GM12878 (cell line): ENCODE results near the gene MBNL1.

Experiments
- BRCA1 ChIP-seq: IDR thresholded peaks from 2 replicates; pipeline ENCODE4 v1.6.1; 2011; ENCODE audit warnings: low read depth, low read length, improper control_type of control experiment
- CBX5 ChIP-seq: sonication (generic); IDR thresholded peaks from 2 replicates; pipeline ENCODE4 v1.6.1; 2016; ENCODE audit warnings: low read depth, moderate library complexity, mild to moderate bottlenecking, inconsistent platforms
- EP300 ChIP-seq, 2 experiments: fragments of 150-350 bp in 1 of 2; IDR thresholded peaks; 2 replicates each; pipeline ENCODE4 v1.6.1; 2011 to 2012; ENCODE audit warnings: low read depth in 2 of 2, low read length in 2 of 2, borderline replicate concordance in 1 of 2, improper control_type of control experiment in 1 of 2, inconsistent platforms in 1 of 2; ENCODE audit not compliant: control insufficient read depth in 1 of 2
- HDAC6 ChIP-seq: fragments of 200-600 bp; sonication (generic); IDR thresholded peaks from one replicate; pipeline ENCODE4 v1.8.0; 2017; ENCODE audit warnings: antibody characterized with exemption; ENCODE audit not compliant: unreplicated experiment
- NBN ChIP-seq: fragments of 450-650 bp; IDR thresholded peaks from 2 replicates; pipeline ENCODE4 v1.6.1; 2016
- RAD21 ChIP-seq: IDR thresholded peaks from 2 replicates; pipeline ENCODE4 v1.6.1; 2011; ENCODE audit warnings: mild to moderate bottlenecking, low read depth, low read length, moderate library complexity; ENCODE audit not compliant: insufficient read depth
- TCF7 ChIP-seq: IDR thresholded peaks from 2 replicates; pipeline ENCODE4 v1.6.1; 2014; ENCODE audit warnings: antibody characterized with exemption, borderline replicate concordance
- TF ChIP-seq, protein P1 (sequence below), 3 experiments: IDR thresholded peaks in 2 of 3; conservative IDR thresholded peaks in 1 of 3; 2 replicates each; pipeline ENCODE4 v1.5.1; 2011; ENCODE audit warnings: low read depth in 3 of 3, low read length in 3 of 3, mild to moderate bottlenecking in 3 of 3, control low read depth in 2 of 3, moderate library complexity in 2 of 3, inconsistent platforms in 1 of 3, mixed read lengths in 1 of 3; ENCODE audit not compliant: control insufficient read depth in 2 of 3, insufficient read depth in 1 of 3; ENCODE audit errors: extremely low read depth in 1 of 3
- TF ChIP-seq, protein P2 (sequence below): fragments of 450-650 bp; IDR thresholded peaks from 2 replicates; pipeline ENCODE4 v1.6.1; 2014; ENCODE audit warnings: mild to moderate bottlenecking
- TF ChIP-seq, protein P3 (sequence below): IDR thresholded peaks from 2 replicates; pipeline ENCODE4 v1.6.1; 2012; ENCODE audit warnings: improper control_type of control experiment, low read depth, low read length; ENCODE audit not compliant: insufficient replicate concordance
- TF ChIP-seq, protein P4 (sequence below): fragments of 450-650 bp; formaldehyde crosslinking; IDR thresholded peaks from 2 replicates; pipeline ENCODE4 v1.4.0; 2022; ENCODE audit warnings: mild to moderate bottlenecking, moderate library complexity
- TF ChIP-seq, protein P5 (sequence below): IDR thresholded peaks from 2 replicates; pipeline ENCODE4 v1.6.1; 2012; ENCODE audit warnings: low read length, inconsistent platforms

DNA sequence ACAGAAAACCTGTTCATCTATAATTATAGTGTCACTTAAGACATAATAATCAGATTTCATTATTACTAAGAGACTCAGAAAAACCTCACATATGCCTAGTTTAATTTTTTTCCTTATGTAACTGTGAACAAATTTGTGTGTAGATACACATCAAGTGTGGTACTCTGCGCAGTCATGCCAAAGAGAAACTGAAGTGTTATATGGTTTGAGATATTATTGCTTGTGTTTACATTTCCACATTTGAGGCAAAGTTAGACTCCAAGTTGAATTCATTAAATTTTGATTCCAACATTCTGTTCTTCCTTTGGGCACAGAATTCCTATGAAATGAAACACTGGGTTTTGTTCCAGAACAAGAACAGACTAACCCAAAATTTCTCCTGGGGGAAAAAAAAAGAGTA is 2.2 kb downstream of the MBNL1 start:
- TF ChIP-seq TCF7 (no peak), NBN (no peak), RAD21 (no peak), BRCA1 (no peak), HDAC6 (no peak), EP300 (IDR thresholded peaks at IDR 0.05; ENCODE audit: borderline replicate concordance in 1 of 2, control insufficient read depth in 1 of 2, low read depth in 2 of 2, low read length in 2 of 2) (0 out of 4 replicates have a peak, but pooled peaks of 1 of the 2 experiments have one; percentile 16), CBX5 (no peak)
- TF ChIP-seq, protein P1, sequence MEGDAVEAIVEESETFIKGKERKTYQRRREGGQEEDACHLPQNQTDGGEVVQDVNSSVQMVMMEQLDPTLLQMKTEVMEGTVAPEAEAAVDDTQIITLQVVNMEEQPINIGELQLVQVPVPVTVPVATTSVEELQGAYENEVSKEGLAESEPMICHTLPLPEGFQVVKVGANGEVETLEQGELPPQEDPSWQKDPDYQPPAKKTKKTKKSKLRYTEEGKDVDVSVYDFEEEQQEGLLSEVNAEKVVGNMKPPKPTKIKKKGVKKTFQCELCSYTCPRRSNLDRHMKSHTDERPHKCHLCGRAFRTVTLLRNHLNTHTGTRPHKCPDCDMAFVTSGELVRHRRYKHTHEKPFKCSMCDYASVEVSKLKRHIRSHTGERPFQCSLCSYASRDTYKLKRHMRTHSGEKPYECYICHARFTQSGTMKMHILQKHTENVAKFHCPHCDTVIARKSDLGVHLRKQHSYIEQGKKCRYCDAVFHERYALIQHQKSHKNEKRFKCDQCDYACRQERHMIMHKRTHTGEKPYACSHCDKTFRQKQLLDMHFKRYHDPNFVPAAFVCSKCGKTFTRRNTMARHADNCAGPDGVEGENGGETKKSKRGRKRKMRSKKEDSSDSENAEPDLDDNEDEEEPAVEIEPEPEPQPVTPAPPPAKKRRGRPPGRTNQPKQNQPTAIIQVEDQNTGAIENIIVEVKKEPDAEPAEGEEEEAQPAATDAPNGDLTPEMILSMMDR (IDR thresholded peaks at IDR 0.05 in 2 of 3, conservative IDR thresholded peaks at IDR 0.05 in 1 of 3; ENCODE audit: control insufficient read depth in 2 of 3, extremely low read depth in 1 of 3, insufficient read depth in 1 of 3, low read depth in 3 of 3, low read length in 3 of 3): no peak
- TF ChIP-seq, protein P2, sequence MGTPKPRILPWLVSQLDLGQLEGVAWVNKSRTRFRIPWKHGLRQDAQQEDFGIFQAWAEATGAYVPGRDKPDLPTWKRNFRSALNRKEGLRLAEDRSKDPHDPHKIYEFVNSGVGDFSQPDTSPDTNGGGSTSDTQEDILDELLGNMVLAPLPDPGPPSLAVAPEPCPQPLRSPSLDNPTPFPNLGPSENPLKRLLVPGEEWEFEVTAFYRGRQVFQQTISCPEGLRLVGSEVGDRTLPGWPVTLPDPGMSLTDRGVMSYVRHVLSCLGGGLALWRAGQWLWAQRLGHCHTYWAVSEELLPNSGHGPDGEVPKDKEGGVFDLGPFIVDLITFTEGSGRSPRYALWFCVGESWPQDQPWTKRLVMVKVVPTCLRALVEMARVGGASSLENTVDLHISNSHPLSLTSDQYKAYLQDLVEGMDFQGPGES: no peak
- TF ChIP-seq, protein P3, sequence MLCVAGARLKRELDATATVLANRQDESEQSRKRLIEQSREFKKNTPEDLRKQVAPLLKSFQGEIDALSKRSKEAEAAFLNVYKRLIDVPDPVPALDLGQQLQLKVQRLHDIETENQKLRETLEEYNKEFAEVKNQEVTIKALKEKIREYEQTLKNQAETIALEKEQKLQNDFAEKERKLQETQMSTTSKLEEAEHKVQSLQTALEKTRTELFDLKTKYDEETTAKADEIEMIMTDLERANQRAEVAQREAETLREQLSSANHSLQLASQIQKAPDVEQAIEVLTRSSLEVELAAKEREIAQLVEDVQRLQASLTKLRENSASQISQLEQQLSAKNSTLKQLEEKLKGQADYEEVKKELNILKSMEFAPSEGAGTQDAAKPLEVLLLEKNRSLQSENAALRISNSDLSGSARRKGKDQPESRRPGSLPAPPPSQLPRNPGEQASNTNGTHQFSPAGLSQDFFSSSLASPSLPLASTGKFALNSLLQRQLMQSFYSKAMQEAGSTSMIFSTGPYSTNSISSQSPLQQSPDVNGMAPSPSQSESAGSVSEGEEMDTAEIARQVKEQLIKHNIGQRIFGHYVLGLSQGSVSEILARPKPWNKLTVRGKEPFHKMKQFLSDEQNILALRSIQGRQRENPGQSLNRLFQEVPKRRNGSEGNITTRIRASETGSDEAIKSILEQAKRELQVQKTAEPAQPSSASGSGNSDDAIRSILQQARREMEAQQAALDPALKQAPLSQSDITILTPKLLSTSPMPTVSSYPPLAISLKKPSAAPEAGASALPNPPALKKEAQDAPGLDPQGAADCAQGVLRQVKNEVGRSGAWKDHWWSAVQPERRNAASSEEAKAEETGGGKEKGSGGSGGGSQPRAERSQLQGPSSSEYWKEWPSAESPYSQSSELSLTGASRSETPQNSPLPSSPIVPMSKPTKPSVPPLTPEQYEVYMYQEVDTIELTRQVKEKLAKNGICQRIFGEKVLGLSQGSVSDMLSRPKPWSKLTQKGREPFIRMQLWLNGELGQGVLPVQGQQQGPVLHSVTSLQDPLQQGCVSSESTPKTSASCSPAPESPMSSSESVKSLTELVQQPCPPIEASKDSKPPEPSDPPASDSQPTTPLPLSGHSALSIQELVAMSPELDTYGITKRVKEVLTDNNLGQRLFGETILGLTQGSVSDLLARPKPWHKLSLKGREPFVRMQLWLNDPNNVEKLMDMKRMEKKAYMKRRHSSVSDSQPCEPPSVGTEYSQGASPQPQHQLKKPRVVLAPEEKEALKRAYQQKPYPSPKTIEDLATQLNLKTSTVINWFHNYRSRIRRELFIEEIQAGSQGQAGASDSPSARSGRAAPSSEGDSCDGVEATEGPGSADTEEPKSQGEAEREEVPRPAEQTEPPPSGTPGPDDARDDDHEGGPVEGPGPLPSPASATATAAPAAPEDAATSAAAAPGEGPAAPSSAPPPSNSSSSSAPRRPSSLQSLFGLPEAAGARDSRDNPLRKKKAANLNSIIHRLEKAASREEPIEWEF: no peak
- TF ChIP-seq, protein P4, sequence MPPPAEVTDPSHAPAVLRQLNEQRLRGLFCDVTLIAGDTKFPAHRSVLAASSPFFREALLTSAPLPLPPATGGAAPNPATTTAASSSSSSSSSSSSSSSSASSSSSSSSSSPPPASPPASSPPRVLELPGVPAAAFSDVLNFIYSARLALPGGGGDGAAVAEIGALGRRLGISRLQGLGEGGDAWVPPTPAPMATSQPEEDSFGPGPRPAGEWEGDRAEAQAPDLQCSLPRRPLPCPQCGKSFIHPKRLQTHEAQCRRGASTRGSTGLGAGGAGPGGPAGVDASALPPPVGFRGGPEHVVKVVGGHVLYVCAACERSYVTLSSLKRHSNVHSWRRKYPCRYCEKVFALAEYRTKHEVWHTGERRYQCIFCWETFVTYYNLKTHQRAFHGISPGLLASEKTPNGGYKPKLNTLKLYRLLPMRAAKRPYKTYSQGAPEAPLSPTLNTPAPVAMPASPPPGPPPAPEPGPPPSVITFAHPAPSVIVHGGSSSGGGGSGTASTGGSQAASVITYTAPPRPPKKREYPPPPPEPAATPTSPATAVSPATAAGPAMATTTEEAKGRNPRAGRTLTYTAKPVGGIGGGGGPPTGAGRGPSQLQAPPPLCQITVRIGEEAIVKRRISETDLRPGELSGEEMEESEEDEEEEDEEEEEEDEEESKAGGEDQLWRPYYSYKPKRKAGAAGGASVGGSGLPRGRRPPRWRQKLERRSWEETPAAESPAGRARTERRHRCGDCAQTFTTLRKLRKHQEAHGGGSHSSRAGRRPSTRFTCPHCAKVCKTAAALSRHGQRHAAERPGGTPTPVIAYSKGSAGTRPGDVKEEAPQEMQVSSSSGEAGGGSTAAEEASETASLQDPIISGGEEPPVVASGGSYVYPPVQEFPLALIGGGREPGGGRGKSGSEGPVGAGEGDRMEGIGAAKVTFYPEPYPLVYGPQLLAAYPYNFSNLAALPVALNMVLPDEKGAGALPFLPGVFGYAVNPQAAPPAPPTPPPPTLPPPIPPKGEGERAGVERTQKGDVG (CRISPR knock-in tag): no peak
- TF ChIP-seq, protein P5, sequence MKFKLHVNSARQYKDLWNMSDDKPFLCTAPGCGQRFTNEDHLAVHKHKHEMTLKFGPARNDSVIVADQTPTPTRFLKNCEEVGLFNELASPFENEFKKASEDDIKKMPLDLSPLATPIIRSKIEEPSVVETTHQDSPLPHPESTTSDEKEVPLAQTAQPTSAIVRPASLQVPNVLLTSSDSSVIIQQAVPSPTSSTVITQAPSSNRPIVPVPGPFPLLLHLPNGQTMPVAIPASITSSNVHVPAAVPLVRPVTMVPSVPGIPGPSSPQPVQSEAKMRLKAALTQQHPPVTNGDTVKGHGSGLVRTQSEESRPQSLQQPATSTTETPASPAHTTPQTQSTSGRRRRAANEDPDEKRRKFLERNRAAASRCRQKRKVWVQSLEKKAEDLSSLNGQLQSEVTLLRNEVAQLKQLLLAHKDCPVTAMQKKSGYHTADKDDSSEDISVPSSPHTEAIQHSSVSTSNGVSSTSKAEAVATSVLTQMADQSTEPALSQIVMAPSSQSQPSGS: 0 out of 2 replicates have a peak, but pooled peaks have one; percentile 36
